Activated T-cell treated with anti-CD3 and anti-CD28 coated beads for 48 hours (primary cell): ENCODE data around the gene IDNK.
A peak's percentile ranks its signal among the peaks of the same experiment; 100 is the strongest.

ENCODE experiments used
- DNase-seq: peaks from one replicate; pipeline ENCODE4 v3.0.0-alpha.2; 2020; ENCODE audit warnings: low read depth

IDNK gene

DNA sequence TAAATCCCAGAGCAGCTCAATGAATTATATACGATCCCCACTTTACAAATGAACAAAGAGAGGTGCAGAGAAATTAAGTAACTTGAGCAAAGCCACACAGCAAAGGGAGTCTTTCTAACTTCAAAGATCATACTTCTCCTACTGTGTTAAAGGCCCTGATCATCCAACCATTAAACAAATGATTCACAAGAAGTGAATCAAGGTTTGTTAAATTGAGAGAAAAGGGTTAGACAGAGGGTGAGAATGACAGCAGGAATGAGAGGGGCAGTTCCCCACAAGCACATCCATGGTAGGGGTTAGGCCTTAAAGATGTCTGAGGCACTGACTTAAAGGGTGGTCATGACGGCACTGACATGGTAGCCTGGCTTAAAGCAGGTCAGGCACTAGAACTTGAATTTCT, 10.7 kb downstream of the IDNK start:
- no peak for DNase-seq

DNA sequence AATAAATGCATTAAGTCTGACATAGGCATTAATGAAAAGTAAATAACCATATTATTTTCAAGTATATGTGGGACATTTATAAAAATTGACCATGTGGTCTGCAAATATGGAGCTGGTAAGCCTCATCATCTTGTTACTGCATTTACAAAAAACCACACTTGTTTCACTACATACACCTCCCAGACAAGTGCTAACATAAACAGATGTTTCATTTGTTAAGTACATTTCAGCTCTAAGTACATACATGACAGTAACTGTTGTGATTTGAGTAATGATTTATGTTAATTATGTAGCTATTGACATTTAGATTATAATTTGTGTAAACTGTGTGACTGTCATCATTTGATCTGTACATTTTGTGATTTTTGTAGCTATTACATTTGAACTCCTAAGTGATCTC, 13.9 kb downstream of the IDNK start:
- DNase-seq = no peak

DNA sequence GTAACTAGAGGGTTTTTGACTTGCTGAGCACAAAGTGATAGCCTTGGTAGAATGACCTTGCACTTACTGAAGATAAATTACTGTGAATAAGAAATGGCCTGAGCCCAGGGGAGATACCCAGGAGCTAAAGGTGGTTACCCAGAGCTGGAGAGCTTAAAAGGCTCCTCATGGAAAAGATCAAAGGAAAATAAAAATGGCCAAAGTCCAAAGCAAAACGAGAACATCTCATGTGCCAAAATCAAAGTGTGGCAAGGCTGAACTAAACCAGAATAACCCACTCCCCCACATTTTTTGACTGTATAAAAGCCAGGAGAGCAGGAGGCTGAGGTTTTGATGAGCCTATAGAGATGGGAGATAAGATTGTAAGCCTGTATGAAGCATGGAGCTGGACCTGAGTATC, 14.4 kb downstream of the IDNK start:
- no peak for DNase-seq

DNA sequence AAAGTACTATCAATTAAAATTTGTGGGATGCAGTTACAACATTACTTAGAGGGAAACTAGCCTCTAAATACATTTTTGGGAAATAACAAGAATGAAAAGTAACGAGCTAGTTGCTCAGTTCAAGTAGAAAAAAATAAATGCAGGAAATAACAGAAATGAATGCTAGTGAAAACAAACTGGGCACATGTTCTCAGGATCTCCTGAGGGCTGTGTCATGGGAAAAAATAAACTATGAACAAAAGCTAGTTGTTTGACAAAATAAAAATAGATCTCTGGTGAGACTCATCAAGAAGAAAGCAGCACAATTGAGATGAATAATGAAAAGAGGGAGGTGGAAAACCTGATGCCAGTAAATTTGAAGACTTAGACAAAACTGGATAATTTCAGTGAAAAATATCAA, 16.3 kb downstream of the IDNK start:
- no peak for DNase-seq

DNA sequence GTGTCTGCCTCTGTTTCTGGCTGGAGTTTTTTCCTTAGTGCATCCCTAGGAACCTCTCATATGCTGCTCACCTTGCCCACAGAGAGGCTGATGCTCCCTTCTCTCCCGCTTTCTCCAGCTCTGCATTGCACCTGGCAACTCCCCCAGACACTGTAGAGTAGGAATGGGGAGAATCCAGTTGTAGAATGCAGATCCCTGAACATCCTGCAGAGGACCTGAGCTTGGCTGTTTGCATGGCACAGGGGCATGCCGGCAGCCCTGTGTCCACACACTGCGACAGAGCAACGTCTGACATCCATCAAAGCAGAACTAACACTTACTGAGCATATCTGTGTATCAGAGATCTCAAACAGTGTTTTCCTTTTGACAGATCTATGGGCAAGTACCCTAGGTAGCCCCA, 19.9 kb downstream of the IDNK start:
- no peak for DNase-seq

DNA sequence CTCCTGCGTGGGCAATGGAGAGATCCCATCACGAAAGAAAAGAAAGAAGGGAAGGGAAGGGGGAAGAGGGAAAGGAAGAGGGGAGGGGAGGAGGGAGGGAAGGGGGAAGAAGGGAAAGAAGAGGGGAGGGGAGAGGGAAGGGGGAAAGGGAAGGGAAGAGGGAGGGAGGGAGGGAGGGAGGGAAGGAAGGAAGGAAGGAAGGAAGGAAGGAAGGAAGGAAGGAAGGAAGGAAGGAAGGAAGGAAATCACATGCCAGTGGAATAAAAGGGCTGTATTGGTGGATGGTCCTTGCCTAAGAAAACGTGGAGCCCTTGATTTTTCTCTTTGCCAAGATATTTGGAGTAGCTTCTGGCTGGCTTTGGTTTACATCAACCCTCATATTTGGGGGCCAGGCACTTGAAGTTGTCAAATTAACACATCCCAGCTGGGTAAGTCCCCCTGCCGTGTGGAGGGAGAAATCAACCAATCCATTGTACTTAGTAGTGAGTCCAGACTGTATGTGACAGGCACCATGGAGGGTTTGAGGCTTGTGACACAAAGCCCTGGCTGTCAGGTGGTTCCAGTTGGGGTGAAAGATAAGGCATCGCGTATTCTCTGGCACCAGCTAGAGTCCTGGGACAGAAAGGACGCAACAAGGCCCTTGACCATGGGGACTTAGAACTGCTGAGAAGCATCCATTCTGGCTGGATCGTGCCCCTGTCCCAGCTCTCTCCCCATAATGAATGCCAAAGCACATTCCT, 23.7 kb downstream of the IDNK start:
- DNase-seq = no peak

DNA sequence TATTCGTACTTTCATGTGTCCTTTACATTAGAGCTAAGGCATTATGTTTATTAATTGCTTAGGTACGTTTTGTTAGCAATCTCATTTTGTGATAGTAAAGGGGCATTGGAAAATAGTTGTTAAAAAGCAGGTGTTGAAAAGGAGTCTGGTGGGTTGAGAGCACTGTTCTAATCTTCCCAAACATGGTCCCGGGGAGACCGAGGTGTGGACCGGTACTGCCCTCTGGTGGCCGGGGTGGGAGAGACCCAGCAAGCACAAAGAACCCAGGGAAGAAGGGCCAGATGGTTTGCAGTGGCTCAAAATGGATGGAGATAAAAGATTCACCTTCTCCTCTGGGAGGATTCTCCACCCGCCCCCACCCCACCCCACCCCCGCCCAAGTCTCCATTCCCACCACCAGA, 26.1 kb downstream of the IDNK start:
- peak; percentile 59 for DNase-seq

DNA sequence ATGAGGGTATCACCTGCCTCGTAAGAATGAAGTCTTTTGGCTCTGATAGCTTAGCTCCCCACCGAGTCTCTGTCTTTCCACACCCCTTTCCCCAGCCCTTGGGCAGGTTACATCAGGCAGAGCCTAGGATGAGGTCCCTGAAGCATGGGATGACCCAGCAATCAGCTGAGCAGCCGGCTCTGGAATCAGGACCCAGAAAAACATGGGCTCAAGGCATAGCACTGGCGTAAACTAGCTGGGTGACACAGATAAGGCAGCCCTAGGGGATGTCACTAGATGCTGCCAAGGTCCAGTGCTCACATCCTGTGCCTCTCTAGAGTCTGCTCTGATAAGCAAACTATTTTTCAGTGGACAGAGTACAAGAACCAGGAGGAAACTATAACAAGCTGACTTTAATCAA, 26.6 kb downstream of the IDNK start:
- no peak for DNase-seq

DNA sequence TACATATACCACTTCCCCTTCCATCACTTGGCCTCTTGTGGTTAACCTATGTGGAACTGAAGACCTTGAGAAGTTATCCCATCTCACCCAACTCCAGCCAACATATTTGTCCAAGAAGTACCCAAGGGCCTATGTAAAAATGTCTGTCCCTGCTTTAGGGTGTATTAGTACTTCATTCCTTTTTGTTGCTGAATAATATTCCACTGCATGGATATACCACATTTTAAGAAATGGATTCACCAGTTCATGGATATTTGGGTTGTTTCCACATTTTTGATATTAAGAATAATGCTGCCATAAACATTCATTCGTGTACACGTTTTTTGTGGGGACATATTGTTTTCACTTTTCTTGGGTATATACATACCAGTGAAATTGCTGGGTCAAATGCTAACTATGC, 28.6 kb downstream of the IDNK start:
- no peak for DNase-seq

DNA sequence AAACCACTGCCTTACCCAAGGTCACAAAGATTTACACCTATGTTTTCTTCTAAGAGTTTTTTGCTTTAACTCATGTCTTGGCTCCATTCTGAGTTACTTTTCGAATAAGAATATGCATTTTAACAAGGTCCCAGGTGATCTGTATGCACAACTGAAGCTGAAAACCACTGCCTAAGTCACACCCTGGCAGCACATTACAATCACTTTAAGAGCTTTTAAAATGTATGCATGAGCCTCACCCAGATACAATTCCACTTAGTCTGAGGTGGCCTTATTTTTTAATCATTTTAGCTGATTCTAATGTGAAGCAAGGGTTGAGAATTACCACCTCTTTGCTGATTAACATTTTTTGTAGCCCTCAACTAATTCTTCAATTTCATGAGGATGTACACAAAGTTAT, 29.5 kb downstream of the IDNK start:
- DNase-seq = no peak

DNA sequence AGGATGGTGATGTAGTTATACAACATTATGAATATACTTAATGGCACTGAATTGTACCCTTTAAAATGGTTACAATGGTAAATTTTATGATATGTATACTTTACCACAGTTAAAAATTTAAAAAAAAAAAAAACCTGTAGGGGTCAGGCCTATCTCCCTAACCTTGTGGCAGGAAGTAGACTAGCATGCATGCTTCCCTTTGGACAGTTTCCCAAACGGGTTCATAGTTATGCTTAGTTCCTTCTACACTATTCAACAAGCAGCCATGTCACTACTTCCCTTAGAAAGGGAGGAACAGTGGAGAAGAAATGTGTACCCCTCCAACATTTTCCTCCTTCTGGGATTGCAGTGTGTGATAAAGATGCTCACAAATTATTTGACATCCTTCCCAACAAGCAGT, 32.5 kb downstream of the IDNK start:
- DNase-seq = no peak

DNA sequence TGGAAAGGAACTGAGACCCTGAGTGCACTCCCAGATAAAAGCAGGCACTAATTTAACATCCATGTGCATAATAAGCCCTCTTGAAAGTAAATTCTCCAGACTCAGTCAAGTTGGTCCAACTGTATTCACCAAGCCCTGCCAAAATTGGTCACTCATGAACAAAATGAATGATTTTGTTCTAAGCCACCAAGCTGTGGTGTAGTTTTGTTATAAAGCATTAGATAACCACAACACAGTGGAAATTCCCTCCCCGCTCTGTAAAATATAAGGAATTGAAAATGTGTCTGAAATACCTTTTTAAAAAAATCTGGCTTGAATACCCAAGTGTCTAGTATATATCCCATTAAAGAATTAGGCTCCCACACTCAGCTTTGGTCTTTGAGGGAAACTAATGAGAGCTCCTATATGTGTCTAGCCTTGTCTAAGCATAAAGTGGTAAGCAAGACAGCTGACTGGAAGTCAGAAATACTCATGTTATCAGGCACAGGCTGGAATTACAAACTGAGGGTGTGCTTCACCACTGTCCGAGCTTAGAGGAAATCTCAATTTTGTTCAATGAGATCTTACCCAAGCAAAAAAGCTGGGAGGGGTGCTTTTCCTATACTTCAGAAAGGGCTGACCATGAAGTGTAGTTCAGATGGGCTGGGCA, 33.2 kb downstream of the IDNK start:
- no peak for DNase-seq

DNA sequence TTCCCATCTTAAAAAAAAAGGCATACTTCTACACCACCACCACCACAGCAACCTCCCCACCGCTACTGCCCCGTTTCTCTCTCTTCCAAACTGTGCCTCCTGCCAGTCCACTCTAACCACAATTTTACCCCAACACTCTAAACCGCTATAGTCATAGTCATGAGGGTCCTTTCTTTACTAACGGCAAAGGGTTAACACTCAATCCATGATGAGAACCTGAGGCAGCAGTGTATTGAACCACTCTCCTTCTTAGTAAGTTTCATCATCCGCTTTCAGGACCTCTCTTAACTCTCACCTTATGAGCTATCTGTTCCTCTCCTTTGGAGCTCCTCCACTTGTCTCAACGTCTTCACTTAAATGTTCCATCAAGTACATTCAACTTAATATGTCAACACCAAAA, 34.0 kb downstream of the IDNK start:
- no peak for DNase-seq

DNA sequence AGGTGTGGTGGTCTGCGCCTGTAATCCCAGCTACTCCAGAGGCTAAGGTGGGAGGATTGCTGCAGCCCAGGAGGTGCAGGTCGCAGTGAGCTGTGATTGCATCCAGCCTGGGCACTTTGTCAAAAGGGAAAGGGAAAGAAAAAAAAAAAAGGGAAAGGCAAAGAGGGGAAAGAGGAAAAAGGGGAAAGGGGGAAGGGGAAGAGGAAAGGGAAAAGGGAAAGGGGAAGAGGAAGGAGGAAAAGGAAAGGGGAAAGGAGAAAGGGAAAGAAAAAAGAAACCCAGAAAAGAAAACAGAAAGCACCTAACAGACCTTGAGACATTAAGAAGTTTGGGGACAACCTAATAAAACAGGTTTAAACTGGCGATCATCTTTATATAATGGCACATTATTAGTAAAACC, 40.0 kb downstream of the IDNK start:
- no peak for DNase-seq

DNA sequence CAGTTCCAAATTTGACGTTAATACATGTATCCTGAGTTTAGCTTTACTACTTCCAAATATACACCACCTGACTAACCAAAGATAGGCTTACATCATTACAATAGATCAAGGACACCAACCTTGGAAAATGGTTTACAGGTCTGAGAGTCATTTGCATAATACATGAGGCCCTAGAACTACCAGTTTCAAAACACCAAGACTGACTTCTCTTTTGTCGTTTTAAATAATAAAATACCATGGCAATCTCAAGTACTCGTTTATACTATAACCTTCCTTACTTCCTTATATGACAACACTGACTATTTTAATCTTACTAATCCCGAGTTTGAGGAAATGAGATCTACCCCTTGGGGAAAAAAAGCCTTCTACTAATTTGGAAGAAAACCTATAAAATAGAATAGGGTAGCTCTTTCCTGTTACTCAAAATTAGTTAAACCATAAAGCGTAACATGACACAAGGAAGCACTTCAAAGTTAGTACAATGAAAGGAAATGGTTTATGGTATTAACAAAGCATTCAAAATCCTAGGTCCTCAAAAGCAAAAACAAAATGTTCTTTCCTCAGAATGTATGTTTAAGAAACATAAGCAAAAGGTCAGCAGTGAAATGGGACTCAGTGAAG, 42.7 kb downstream of the IDNK start:
- no peak for DNase-seq

DNA sequence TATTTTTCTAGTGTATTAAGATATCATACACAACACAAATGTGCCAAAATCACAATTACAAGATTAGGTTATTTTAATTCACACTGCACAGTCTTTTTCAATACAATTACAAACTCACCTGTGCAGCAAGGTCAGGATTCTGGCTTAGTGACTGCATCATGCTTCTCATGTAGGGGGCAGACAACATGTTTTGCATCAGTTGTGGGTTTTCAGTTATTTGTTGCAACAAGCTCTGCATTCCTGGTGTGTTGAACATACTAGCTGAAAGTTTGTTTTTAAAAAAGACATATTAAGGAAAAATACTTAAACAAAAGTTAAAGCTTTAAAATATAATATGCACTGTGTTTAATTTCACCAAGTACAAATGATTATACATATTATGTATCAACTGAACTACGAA, 46.1 kb downstream of the IDNK start:
- DNase-seq = no peak

DNA sequence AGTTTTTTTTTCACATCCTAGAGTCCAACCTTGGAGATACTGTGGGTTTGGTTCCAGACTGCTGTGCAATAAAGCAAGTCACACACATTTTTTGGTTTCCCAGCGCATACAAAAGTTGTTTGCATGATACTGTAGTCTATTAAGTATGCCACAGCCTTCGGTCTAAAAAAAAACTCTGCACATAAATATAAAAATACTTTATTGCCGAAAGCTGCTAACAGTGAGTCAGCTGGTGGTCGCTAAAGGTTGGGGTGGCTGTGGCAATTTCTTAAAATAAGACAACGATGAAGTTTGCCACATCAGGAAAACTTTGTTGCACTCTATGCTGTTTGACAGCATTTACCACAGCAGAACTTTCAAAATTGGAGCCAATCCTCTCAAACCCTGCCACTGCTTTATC, 47.4 kb downstream of the IDNK start:
- DNase-seq = no peak

DNA sequence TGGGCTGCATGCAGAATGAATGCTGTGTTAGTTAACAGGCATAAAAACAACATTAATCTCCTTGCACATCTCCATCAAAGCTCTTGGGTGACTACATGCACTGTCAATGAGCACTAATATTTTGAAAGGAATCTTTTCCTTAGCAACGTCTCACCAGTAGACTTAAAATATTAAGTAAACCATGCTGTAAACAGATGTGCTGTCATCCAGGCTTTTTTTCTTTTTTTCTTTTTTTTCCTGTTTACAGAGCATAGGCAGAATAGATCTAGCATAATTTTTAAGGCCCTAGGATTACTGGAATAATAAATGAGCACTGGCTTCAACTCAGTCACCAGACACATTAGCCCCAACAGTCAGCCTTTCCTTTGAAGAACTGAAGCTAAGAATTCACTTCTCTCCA, 48.5 kb downstream of the IDNK start:
- DNase-seq = no peak

DNA sequence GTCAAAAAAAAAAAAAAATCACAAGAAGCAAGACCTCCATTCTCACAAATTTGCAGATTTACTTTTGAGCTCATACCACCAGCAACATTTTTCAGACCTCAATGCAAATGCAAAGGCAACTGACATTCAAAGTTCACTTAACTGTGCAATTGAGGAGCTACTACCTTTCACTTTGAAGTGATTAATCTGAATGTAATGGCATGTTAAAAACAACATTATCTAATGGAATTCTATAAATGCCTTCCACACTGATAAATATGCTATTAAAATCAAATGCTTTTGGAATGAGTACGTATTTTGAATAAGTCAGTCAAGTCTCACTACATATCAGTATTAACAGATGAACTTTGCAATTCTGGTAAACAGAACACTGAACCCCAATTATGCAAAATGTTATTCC, 52.5 kb downstream of the IDNK start:
- no peak for DNase-seq

DNA sequence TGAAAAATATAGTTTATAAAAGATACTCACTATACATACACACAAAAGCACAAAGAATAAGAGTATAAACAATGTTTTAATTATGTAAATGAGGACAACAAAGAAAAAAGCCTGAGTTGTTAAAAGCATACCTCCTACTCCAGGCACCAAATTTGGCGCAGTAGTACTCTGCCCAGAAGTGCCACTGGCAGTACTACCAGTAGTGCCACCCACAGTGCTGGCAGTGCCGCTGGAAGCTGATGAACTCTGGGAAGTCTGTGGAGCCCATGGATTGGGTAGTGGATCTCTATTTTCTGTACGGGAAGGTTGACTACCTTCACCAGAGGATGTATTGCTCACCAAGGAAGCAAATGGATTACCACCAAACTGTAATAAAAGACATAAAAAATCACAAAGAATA, 54.7 kb downstream of the IDNK start:
- no peak for DNase-seq

DNA sequence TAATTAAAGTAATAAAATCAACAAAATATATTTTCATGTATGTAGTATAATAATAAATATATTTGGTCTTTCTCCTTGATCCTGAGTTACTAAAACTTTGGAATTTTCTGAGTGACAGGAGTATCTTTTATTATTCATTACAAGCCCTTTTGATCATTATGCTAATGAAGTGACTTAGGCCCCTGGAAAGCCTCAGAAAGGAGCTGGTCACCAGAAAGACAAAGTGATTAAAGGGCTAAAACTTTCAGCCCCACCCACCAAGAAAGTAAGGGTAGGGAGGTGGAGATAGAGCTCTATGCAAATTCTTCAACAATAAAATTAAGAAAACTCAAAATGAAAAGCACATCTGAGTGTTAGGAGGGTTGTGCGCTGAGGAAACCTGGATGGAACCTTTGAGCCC, 57.3 kb downstream of the IDNK start:
- no peak for DNase-seq

DNA sequence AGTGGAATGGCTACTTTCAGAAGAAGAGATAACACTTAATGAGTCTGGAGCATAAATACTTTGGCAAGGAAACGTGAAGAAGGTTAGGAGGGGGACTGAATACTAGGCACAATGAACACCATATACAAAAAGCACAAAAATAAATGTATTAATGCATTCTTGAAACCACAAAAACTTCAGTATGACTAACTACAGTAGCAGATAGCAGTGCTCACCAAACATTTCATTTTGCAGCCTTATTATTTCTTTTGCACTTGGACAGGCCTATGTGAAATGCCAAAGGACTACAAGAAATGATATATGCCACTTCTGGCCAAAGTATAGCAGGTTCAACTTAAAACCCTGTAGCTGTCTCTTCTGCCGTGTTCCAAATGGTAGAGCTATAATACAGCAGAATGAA, 58.5 kb downstream of the IDNK start:
- no peak for DNase-seq

DNA sequence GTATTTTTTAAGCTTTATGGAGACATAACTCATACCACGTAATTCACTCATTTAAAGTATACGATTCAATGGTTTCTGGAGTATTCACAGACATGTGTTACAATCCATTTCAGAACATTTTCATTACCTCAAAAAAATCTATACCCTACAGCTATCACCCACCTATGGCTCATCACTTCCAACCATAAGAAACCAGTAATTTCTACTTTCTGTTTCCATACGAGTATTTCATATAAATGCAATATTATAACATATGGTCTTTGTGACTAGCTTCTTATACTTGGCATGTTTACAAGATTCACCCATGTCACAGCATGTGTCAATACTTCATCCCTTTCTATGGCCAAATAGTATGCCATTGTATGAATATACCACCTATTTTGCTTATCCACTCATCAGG, 66.0 kb downstream of the IDNK start:
- DNase-seq = no peak

DNA sequence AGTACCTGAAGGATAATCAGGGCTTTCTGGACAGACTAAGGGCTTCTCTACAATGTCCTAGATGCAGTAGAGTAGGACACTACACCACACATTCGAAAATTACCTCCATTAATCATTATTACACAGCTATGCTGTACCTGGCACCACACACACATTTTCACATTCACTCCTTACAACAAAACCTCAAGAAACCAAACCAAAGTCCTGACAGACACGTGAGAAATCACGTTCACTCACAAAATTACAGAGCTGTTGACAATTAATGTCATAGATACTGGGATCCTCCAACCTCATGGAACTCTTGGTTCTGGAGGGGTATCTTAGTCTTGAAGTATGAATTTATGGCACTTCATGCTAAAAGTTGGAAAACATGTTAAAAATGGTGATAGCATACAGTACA, 68.5 kb downstream of the IDNK start:
- no peak for DNase-seq
